DND-41 (cell line): ENCODE results near the gene FAM13A.

Experiments used
- ATAC-seq: fragments of 200-7000 bp; cut with Tn5 transposase; 3 replicates; pipeline ENCODE4 v1.9.1; 2021; ENCODE audit warnings: low read depth; ENCODE audit not compliant: insufficient read depth
- DNase-seq: peaks from one replicate; pipeline ENCODE4 v3.0.0-alpha.2; 2020
- H2AFZ ChIP-seq: 2 replicates; pipeline ENCODE4 v1.6.0; 2012; ENCODE audit warnings: low read depth, low read length
- H3K27ac ChIP-seq: 2 replicates; pipeline ENCODE4 v1.5.1; 2012; ENCODE audit warnings: low read length, inconsistent platforms
- H3K27me3 ChIP-seq: fragments of 200-600 bp; sonication (generic); 2 replicates; pipeline ENCODE4 v1.6.0; 2012; ENCODE audit warnings: low read length, mild to moderate bottlenecking, inconsistent platforms; ENCODE audit not compliant: insufficient read depth, poor library complexity
- H3K36me3 ChIP-seq: 2 replicates; pipeline ENCODE4 v1.5.1; 2012; ENCODE audit warnings: low read length, inconsistent platforms; ENCODE audit not compliant: insufficient read depth
- H3K4me1 ChIP-seq: 2 replicates; pipeline ENCODE4 v1.5.1; 2012; ENCODE audit warnings: mild to moderate bottlenecking, low read length; ENCODE audit not compliant: insufficient read depth
- H3K4me2 ChIP-seq: 2 replicates; pipeline ENCODE4 v1.6.0; 2012; ENCODE audit warnings: mild to moderate bottlenecking, moderate library complexity, low read length, inconsistent platforms; ENCODE audit not compliant: insufficient read depth
- H3K4me3 ChIP-seq, 2 experiments: fragments of 200-600 bp in 1 of 2; shearing (Covaris generic) in 1 of 2; 2 replicates each; pipeline ENCODE4 v1.5.1; 2012 to 2016; ENCODE audit warnings: inconsistent platforms in 2 of 2, low read length in 2 of 2, mild to moderate bottlenecking in 2 of 2, low read depth in 1 of 2, moderate library complexity in 1 of 2
- H3K79me2 ChIP-seq: 2 replicates; pipeline ENCODE4 v1.6.0; 2012; ENCODE audit warnings: low read length, inconsistent platforms; ENCODE audit not compliant: insufficient read depth
- H3K9ac ChIP-seq: 2 replicates; pipeline ENCODE4 v1.6.0; 2012; ENCODE audit warnings: low read depth, mild to moderate bottlenecking, inconsistent platforms, low read length, moderate library complexity
- H3K9me3 ChIP-seq: 2 replicates; pipeline ENCODE4 v1.5.1; 2012; ENCODE audit warnings: low read length, moderate library complexity, mild to moderate bottlenecking, inconsistent platforms; ENCODE audit not compliant: insufficient read depth, severe bottlenecking
- H4K20me1 ChIP-seq: 2 replicates; pipeline ENCODE4 v1.6.0; 2012; ENCODE audit warnings: low read length; ENCODE audit not compliant: insufficient read depth
- CTCF ChIP-seq: IDR thresholded peaks from 2 replicates; pipeline ENCODE4 v1.5.1; 2012; ENCODE audit warnings: borderline replicate concordance, low read length, moderate library complexity, mild to moderate bottlenecking; ENCODE audit not compliant: poor library complexity, severe bottlenecking; ENCODE audit errors: extremely low read depth
- EZH2 ChIP-seq: IDR thresholded peaks from 3 replicates; pipeline ENCODE4 v1.6.1; 2012; ENCODE audit warnings: borderline replicate concordance, low read depth, mild to moderate bottlenecking, moderate library complexity, low read length, inconsistent platforms; ENCODE audit not compliant: severe bottlenecking

FAM13A gene

GRCh38 chr4:88802585-88803286 is 254.2 kb downstream of the FAM13A start:
- no peaks in the 10 kb centered on the region for H3K36me3 ChIP-seq
- H3K79me2 ChIP-seq: no peaks in the 10 kb centered on the region
- H3K27ac ChIP-seq: no peak overlapping the region
- no peak for DNase-seq
- H3K9me3 ChIP-seq: no peaks in the 10 kb centered on the region
- H3K4me2 ChIP-seq: no peak overlapping the region
- H3K4me3 ChIP-seq: no peak overlapping the region
- H3K4me1 ChIP-seq: no peaks in the 10 kb centered on the region
- H3K27me3 ChIP-seq: no peaks in the 10 kb centered on the region
- no peak for ATAC-seq
- H2AFZ ChIP-seq: no peak overlapping the region
- H4K20me1 ChIP-seq: no peaks in the 10 kb centered on the region
- no peak overlapping the region for H3K9ac ChIP-seq
- TF ChIP-seq CTCF: no peak
- no peak for TF ChIP-seq EZH2

DNA sequence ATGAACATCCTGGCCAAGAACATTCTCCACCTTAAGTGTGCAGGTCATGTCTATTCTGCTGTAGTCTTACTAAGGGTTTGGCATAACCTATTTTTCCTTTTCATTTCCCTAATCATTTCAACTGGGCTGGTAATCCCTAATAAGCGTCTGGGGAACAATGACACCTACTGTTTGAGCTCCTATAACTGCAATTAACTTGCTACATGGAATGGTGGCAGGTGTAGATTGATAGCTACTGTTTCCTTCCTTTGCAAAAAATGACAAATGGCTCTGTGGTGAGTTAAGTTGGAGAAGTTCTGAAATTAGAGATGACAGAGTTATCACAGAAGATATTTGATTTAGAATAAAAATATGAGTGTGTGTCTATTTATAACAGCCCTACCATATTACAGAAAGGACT is 254.8 kb downstream of the FAM13A start:
- H3K4me2 ChIP-seq: no peak overlapping the region
- no peaks in the 10 kb centered on the region for H3K27me3 ChIP-seq
- no peaks in the 10 kb centered on the region for H3K36me3 ChIP-seq
- no peak overlapping the region for H3K9ac ChIP-seq
- ATAC-seq: no peak
- no peaks in the 10 kb centered on the region for H4K20me1 ChIP-seq
- TF ChIP-seq CTCF: peak; percentile 19
- no peak for TF ChIP-seq EZH2
- H3K27ac ChIP-seq: no peak overlapping the region
- H3K9me3 ChIP-seq: no peaks in the 10 kb centered on the region
- H3K4me3 ChIP-seq: no peak overlapping the region
- DNase-seq: no peak
- H2AFZ ChIP-seq: no peak overlapping the region
- H3K4me1 ChIP-seq: no peaks in the 10 kb centered on the region
- no peaks in the 10 kb centered on the region for H3K79me2 ChIP-seq

GRCh38 chr4:88799900-88800299 is 257.1 kb downstream of the FAM13A start:
- no peak for DNase-seq
- Histone ChIP-seq H3K79me2 (no peaks in the 10 kb centered on the region), H3K9me3 (peaks cover 3% of the 10 kb centered on the region), H4K20me1 (no peaks in the 10 kb centered on the region), H3K9ac (no peak overlapping the region), H3K4me2 (no peak overlapping the region), H2AFZ (no peak overlapping the region), H3K4me1 (no peaks in the 10 kb centered on the region), H3K27me3 (no peaks in the 10 kb centered on the region), H3K4me3 (no peak overlapping the region), H3K36me3 (no peaks in the 10 kb centered on the region), H3K27ac (no peak overlapping the region)
- no peak for ATAC-seq
- TF ChIP-seq CTCF (no peak), EZH2 (no peak)
